Glutamatergic neuron (in vitro differentiated cells): ENCODE data around the gene TAB2. TPM values are rescaled to one million over a fixed set of nuclear protein-coding genes. Genes with fewer than 3 reads are reported as not detected.
"Not testable (repeated sequence)": the region's sequence is repeated elsewhere in the genome, so short reads cannot be mapped to it uniquely, and the experiment has no call there.

Experiments
- DNase-seq: peaks from one replicate; pipeline ENCODE4 v3.0.0; 2022
- H3K27ac Mint-ChIP-seq: one replicate; pipeline ENCODE4 v1.8.0; 2020; ENCODE audit warnings: mild to moderate bottlenecking, mixed read lengths, inconsistent platforms; ENCODE audit not compliant: unreplicated experiment
- H3K27me3 Mint-ChIP-seq: one replicate; pipeline ENCODE4 v1.8.0; 2020; ENCODE audit warnings: mild to moderate bottlenecking, moderate library complexity, mixed read lengths, inconsistent platforms; ENCODE audit not compliant: unreplicated experiment
- H3K36me3 Mint-ChIP-seq: one replicate; pipeline ENCODE4 v1.8.0; 2020; ENCODE audit warnings: mild to moderate bottlenecking, mixed read lengths, inconsistent platforms; ENCODE audit not compliant: unreplicated experiment
- H3K4me1 Mint-ChIP-seq: one replicate; pipeline ENCODE4 v1.8.0; 2020; ENCODE audit warnings: mild to moderate bottlenecking, low read depth, mixed read lengths, inconsistent platforms; ENCODE audit not compliant: unreplicated experiment
- H3K4me3 Mint-ChIP-seq: one replicate; pipeline ENCODE4 v1.8.0; 2020; ENCODE audit warnings: mild to moderate bottlenecking, mixed read lengths, inconsistent platforms; ENCODE audit not compliant: unreplicated experiment
- H3K9me3 Mint-ChIP-seq: one replicate; pipeline ENCODE4 v1.8.0; 2020; ENCODE audit warnings: mild to moderate bottlenecking, moderate library complexity, mixed read lengths, inconsistent platforms; ENCODE audit not compliant: unreplicated experiment
- CTCF ChIP-seq: fragments of 200-600 bp; sonication (generic); IDR thresholded peaks from one replicate; pipeline ENCODE4 v1.5.0; 2021; ENCODE audit not compliant: partially characterized antibody, unreplicated experiment
- total RNA-seq: library from RNA; stranded (reverse); fragmentation: NEBNext Ultra II Directional; extraction: Animal tissue kit (Norgen Biotek cat#: 25700); gene quantifications from one replicate; pipeline ENCODE4 v1.2.1, GENCODE V29; 2021; ENCODE audit not compliant: unreplicated experiment

TAB2 gene
- total RNA-seq, 1 donor from 2014 or later: 39.3 TPM

- no peak overlapping the region for H3K27ac Mint-ChIP-seq
- no peak for TF ChIP-seq CTCF
- no peak for DNase-seq
- H3K4me1 Mint-ChIP-seq: peaks cover 21% of the 10 kb centered on the region
- peaks cover 10% of the 10 kb centered on the region for H3K9me3 Mint-ChIP-seq
- H3K36me3 Mint-ChIP-seq: no peaks in the 10 kb centered on the region
- no peaks in the 10 kb centered on the region for H3K27me3 Mint-ChIP-seq
- H3K4me3 Mint-ChIP-seq: peak overlapping the region; percentile 87
Observed at GRCh38 chr6:149319422-149319821, 1.9 kb downstream of the TAB2 start.

GRCh38 chr6:149320016-149320415 lies 2.5 kb downstream of the TAB2 start:
- H3K27ac Mint-ChIP-seq: not testable (repeated sequence)

GRCh38 chr6:149320796-149321195 lies 3.3 kb downstream of the TAB2 start:
- H3K4me3 Mint-ChIP-seq: no peak overlapping the region
- no peaks in the 10 kb centered on the region for H3K36me3 Mint-ChIP-seq
- no peaks in the 10 kb centered on the region for H3K27me3 Mint-ChIP-seq
- H3K27ac Mint-ChIP-seq: peak overlapping the region; percentile 7
- peaks cover 10% of the 10 kb centered on the region for H3K9me3 Mint-ChIP-seq
- no peak for DNase-seq
- H3K4me1 Mint-ChIP-seq: peaks cover 19% of the 10 kb centered on the region
- TF ChIP-seq CTCF: no peak

More at GRCh38 chr6:149320016-149320415, 2.5 kb downstream of the TAB2 start:
- not testable (repeated sequence) for DNase-seq, H3K36me3 Mint-ChIP-seq, H3K9me3 Mint-ChIP-seq, H3K4me3 Mint-ChIP-seq, H3K27me3 Mint-ChIP-seq
- H3K4me1 Mint-ChIP-seq: peaks cover 19% of the 10 kb centered on the region

- Mint-ChIP-seq H3K36me3 (no peaks in the 10 kb centered on the region), H3K27me3 (no peaks in the 10 kb centered on the region), H3K4me3 (no peak overlapping the region), H3K9me3 (peaks cover 9% of the 10 kb centered on the region), H3K27ac (no peak overlapping the region), H3K4me1 (peaks cover 19% of the 10 kb centered on the region)
- DNase-seq: no peak
- no peak for TF ChIP-seq CTCF
Observed at GRCh38 chr6:149323353-149323752, 5.8 kb downstream of the TAB2 start.

GRCh38 chr6:149323925-149324324 lies 6.4 kb downstream of the TAB2 start:
- TF ChIP-seq CTCF: no peak
- Mint-ChIP-seq H3K27ac (no peak overlapping the region), H3K36me3 (no peaks in the 10 kb centered on the region), H3K4me1 (peaks cover 16% of the 10 kb centered on the region), H3K27me3 (no peaks in the 10 kb centered on the region), H3K9me3 (peaks cover 5% of the 10 kb centered on the region), H3K4me3 (no peak overlapping the region)
- DNase-seq: no peak

- Mint-ChIP-seq H3K4me1 (peaks cover 11% of the 10 kb centered on the region), H3K27me3 (no peaks in the 10 kb centered on the region), H3K36me3 (no peaks in the 10 kb centered on the region), H3K4me3 (no peak overlapping the region), H3K9me3 (peaks cover 3% of the 10 kb centered on the region), H3K27ac (no peak overlapping the region)
- DNase-seq: no peak
- no peak for TF ChIP-seq CTCF
Observed at GRCh38 chr6:149324428-149324827, 6.9 kb downstream of the TAB2 start.
